Measurements from ENCODE around the gene CERK. TPM values are rescaled to one million over a fixed set of nuclear protein-coding genes. Genes with fewer than 3 reads are reported as not detected.
"Not testable (repeated sequence)": the region's sequence is repeated elsewhere in the genome, so short reads cannot be mapped to it uniquely, and the experiment has no call there.

Gene CERK
- polyA plus RNA-seq, 3 donors, result 48.6 to 51.4 (median 50.7) TPM

DNA sequence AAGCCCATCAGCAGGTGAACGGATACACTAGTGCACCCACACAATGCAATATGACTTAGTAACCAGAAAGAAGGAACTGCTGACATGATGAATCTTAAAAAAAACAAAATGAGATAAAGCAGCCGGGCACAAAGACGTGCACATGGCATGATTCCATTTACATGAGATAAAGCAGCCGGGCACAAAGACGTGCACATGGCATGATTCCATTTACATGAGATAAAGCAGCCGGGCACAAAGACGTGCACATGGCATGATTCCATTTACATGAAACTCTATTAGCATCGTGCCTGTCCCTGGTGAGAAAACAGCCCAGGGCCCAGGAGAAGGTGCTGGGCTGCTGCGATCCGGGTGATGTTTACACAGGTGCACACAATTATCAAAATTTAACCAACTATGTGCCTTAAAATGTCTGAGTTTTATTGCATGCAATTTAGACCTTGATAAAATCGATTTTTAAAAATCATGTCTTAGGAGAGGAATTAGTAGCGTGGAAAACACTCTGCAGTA is 3.8 kb downstream of the CERK start:
- DNase-seq (ENCODE audit: low read depth in 3 of 3, low spot score in 2 of 3), result not testable (repeated sequence)

DNA sequence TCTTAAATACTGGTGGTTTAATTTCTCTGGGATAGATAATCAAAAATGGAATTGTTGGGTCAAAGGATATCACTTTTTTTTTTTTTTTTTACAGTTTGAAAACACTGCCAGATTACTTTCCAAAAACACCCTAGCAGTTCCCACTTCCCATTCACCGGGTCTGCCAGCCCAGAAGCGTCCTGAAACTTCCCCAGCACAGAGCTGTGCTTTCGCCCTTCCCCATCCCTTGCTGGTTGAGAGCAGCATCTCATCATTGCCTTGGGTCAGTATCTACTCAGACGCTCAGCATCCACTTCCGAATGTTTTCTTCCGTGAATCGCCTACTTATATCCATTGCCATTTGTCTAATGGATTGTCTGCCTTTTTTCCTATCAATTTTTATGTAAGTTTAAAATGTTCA is 5.5 kb downstream of the CERK start:
- DNase-seq (ENCODE audit: low read depth in 3 of 3, low spot score in 2 of 3), result no peak

DNA sequence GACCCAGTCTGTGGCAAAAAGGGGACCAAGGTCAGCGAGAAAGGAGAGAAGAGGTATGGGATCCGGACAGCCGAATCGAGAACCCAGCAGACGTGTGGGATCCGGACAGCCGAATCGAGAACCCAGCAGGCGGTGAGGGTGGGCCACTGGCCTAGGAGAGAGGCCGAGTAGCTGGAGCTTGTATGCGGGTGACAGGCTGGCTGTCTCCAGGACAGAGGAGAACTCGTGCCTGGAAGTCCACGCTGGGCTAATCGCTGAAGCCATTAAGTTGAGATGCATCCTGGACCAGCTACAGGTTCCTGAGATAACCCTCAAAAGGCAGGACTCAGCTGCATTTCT is 6.0 kb downstream of the CERK start:
- no peak for DNase-seq (ENCODE audit: low read depth in 3 of 3, low spot score in 2 of 3)

DNA sequence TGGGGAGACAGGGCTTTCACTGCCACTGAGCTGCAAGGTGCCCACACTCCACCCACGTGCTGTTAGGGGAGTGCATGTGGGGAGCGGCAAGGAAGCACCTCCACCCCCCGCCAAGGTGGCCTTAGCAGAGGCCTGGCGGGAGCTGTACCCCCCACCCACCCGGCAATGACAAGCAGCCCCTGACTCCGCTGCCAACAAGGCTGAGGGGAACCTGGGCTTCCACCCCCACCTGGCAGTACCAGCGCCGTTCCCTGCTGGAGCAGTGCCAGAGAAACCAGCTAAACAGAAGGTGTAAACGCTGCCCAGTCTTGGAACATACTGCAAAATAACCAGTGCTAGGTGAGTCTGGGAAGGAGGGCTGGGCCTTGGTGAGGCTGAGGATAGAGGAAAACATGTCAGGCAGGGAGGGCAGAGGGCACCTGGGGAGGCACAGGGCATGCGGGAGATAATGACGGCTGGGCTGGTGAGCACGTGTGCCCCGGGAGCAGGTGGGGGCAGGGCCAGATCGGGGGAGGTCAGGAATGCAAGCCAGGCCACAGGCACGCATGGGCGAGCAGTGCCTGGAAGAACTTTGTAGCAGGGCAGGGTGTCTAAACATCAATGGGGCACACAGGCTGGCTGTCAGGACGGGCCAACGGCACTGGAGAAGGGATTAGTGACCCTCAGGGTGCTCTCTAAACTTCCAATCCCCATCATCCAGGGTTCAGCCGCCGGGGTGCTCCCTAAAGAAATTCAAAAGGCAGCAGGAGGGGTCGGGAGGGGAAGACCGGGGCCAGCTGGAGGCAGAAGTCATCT is 6.6 kb downstream of the CERK start:
- DNase-seq (ENCODE audit: low read depth in 3 of 3, low spot score in 2 of 3), result no peak

DNA sequence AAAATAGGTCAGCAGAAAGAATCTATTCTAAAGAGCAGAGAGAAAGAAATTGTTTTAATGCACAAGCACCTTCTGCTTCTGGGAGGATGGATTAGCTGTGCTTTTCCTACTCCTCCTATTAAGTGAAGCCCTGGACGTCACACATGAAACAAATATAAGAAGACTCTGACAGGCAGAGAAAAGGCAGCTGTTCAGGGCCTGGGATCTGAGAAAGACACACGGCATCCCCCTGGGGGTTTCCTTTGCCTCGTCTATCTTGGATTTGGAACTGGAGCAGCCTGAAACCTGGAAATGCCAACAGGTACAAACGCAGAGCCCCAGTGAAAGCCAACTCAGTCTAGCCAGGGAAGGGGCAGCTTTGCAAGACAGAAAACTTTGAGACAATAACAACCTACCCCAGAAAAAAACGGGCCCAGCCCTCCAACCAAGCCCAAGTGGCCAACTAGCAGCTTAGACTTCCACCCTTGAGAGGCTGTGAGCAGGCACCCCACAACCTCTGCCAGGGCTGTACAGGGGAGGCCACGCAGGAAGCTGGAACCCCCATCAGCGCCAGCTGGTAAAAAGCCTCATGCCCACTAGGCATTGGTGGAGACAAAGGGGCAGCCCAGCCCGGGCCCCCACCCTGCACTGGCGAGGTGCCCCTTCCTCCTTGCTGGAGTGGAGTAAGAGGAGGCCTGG is 7.3 kb downstream of the CERK start:
- DNase-seq (ENCODE audit: low read depth in 3 of 3, low spot score in 2 of 3), result no peak

DNA sequence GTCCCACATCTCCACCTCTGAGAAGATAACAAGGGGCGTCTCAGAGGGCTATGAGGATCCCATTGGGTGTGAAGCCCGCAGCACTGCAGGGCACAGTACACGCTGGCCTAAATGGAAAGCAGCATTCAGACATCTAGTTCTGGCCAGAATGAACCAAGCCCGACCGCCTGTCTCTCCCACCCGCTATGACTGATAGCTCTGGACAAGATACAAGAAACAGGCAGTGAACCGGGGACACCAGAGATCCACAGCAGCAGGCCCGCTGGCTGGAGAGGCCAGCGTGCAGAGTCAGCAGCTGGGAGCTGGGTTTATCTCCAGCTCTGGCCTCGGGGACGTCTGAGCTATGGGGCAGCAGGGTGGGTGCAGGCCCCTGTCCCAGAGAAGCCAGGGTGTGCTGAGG is 9.6 kb downstream of the CERK start:
- DNase-seq (ENCODE audit: low read depth in 3 of 3, low spot score in 2 of 3), result no peak

DNA sequence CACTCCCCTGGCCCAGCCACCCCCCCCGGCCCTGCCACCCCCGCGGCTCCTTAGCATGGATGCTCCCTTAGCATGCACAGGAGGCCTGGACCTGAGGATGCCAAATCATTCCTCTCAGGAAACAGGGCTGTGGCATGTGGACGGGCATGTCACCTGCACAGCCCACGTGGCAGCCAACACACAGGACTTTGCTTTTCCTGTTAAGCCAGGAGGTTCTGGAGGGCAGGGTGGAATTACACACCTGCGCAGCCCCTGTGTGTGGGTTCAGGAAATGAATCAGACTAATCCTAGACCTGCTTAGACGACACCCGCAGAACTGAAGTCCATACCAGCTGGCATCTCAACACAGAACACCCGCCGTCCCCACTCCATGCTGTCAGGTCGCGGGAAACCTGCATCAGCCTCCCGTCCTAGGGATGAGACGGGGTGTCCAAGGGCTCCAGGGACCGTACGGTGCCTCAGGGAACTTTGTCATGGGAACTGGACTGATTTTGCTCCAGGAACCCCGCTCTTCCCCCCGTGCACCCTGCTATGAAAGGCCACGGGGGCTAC is 10.2 kb downstream of the CERK start:
- DNase-seq (ENCODE audit: low read depth in 3 of 3, low spot score in 2 of 3), result no peak

DNA sequence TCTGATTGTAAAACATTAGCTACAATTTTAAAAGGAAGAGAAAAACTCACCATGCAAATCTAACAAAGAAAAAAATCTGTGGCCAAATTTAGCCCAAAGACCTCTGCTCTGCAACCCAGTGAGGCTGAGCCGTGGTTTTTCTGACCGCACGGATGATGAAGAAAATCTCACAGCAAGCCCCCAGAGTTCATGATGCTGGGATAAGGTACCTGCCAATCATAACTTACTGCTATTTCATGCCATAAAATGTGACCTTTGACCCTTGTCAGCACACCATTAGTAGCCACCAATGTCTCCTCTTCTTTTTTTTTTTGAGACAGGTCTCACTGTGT is 11.1 kb downstream of the CERK start:
- DNase-seq (ENCODE audit: low read depth in 3 of 3, low spot score in 2 of 3), result no peak

DNA sequence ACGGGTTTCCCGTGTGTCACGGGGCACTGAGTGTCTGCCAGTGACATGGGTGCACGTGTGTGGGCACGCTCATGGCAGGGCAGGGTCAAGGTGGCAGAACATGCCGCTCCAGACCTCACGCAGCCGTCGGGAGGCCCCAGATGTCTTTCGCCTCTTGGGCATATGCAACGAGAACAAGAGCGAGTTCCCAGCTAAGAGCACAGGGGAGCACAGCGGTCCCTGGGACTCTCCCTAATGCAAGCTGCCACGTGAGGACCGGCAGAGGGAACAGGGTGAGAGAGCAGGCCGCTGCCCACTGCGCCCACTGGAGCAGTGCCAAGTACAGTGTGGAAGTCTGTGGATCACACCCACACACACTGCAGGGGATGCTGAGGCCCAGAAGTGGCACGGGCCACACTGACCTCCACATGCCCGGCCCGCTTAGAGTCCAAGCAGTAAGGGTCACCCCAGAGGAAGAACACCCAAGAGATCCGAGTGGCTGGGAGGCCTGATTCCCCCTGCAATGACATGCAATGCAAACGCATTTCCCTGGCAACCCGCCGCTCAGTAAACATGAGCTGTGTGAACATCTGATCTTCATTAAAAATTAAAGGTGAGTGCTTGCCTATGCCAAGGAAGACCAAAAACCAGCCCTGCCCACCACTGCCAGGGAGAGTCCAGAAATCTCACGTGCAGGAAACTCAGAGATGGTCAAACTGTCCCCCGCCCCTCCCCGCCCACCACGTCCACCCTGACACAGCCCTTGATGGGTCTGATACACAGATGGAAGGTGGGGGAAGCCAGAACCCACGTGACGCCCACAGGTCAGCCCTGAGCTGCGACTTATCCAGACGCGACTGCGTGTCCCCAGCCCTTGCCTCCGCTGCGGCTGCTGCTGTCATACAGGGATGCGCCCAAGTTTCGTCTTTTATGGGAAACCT is 11.7 kb downstream of the CERK start:
- DNase-seq (ENCODE audit: low read depth in 3 of 3, low spot score in 2 of 3), result no peak

DNA sequence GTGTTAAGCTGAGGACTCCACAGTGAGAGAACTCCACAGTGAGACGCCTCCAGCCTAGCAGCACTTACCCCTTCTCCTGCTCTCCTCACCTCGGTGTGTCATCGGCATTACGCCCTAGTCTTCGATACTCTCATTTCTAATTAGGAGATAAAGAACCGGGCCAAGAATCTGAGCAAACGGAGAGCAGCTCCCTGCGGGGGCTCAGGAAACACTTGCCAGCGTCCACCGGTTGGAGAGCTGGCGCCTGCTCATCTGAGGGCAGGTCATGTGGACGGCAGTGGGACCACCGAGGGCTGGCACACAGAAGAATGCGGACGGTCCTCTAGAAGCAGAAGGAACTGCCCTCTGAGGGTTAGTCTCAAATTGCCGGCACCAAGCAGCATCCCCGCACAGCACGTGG is 13.0 kb downstream of the CERK start:
- DNase-seq (ENCODE audit: low read depth in 3 of 3, low spot score in 2 of 3), result no peak

DNA sequence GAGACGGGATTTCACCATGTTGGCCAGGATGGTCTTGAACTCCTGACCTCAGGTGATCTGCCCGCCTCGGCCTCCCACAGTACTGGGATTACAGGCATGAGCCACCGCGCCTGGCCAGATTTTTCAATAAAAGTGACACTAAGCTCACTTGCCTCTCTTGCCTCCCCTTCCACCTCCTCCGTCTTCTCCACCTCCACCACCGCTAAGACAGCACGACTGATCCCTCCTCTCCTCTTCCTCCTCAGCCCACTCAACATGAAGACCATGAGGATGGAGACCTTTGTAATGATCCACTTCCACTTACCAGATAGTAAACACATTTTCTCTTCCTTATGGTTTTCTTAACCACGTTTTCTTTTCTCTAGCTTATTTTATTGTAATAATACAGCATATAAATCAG is 14.2 kb downstream of the CERK start:
- no peak for DNase-seq (ENCODE audit: low read depth in 3 of 3, low spot score in 2 of 3)

DNA sequence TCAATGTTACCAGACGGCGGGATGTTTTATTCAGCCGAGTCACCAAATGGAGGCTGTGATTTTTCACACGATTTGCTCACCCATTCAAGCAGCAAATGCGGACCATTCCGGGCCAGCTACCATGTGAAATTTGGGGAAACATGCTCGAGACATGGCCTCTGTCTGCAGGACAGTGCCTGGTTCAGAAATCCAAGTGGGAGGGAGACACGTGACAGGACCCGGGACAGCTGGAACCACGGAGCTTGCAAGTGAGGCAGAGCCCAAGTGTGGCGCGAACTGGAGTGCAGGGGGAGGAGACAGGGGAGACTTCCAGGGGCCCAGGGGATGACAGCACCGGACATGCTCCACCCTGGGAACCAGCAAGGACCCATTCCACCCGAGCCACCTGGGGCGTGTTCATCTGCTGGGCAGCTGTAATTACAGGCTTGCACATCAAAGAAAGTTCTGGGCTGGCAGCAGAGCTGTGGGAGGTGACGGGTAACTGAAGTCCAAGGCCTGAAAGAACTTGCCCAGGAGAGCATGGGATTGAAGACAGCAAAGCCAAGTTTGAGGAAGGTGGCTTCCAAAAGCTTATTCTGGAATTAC is 16.5 kb downstream of the CERK start:
- DNase-seq (ENCODE audit: low read depth in 3 of 3, low spot score in 2 of 3), result no peak

DNA sequence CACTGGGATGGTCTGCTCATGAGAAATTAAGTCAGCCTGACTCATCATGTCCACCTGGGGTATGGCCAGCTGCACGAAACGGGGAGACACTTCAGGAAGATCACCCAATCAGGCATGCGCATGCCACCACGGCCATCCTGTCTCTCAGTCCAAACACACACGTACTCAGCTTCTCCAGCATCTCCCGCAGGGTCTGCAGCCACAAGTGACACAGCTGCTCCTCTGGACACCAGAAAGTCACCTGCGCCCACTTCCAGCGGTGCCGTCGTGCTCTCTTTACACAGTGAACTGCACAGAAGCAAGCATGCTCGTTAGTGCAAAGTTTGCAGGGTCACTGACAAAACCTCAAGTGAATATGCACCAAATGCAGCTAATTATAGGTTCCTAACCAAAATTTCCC is 18.1 kb downstream of the CERK start:
- no peak for DNase-seq (ENCODE audit: low read depth in 3 of 3, low spot score in 2 of 3)

DNA sequence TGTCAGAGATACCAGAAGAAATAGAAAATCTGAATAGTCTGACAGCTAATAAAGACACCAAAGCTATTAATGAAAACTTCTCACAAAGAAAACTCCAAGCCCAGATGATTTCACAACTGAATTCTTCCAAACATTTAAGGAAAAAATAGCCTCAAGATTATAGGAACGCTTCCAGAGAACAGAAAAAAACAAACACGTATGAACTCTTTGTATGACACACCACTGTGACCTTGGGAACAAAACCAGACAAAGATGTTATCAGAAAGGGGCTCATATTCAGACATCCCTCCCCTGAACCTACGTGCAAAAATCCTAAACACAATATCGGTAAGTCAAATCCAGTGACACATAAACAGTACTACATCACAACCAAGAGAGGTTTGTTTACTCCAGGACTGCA is 23.5 kb downstream of the CERK start:
- DNase-seq (ENCODE audit: low read depth in 3 of 3, low spot score in 2 of 3), result no peak

DNA sequence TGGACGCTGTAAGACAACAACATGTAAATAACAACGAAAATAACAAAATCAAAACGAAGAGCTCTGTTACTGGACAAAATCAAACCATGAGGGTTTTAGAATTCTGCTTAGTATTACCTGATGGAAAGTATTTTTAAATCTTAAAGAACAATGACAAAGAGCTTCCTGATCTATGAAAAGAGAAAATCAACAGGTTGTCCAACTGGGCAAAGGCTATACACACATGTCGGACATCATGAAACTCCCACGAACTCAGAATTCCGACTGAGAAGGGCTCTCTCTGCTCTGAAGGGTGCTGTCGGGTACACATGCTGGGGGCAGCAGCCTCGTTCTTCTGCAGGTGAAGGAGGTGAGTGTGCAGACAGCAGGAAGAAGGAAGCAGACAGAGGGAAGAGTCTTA is 25.8 kb downstream of the CERK start:
- DNase-seq (ENCODE audit: low read depth in 3 of 3, low spot score in 2 of 3), result no peak

DNA sequence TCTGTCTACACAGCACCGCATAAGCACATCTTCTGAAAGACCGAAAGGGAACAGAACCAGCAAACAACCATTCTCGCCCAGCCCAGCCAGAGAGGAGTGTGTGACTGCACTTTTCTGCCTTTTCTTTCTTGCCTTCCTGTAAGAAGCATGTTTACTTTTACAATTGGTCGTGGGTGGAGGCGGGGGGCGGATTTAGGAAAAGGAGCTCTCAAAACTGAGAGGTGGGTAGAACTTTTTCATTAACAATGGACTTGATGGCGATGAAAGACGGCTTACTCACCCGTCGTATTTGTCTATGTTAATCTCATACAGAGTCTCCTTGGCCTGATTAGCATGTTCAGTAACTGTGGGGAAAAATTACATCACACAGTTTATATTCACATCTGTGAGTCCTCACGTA is 27.2 kb downstream of the CERK start:
- DNase-seq (ENCODE audit: low read depth in 3 of 3, low spot score in 2 of 3), result no peak

DNA sequence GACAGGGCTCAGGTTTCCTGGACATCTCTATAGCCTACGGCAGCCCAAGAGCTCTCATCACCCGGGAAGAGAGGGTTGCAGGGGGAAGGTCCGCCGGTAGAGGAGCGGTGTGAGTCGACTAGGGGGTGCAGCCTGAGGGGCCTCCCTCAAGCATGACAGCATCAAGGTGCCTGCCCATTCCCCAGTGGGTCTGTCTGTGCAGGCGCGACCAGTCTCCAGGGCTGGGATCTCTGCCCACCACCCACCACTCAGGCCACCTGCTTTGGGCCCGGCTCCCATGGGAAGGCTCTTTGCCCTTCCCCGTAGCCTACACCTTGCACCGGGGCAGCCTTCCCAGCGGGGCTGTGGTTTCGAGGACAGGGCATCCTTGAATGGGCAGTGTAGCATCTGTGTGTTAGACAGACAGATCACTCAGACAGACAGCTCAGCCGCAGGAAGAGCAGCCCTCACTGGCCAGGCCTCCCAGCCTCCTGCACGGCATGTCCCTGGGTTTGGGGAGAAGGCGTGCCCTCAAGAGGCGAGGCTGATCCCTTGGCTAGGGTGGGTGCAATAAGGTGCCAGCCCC is 29.2 kb downstream of the CERK start:
- DNase-seq (ENCODE audit: low read depth in 3 of 3, low spot score in 2 of 3), result no peak

DNA sequence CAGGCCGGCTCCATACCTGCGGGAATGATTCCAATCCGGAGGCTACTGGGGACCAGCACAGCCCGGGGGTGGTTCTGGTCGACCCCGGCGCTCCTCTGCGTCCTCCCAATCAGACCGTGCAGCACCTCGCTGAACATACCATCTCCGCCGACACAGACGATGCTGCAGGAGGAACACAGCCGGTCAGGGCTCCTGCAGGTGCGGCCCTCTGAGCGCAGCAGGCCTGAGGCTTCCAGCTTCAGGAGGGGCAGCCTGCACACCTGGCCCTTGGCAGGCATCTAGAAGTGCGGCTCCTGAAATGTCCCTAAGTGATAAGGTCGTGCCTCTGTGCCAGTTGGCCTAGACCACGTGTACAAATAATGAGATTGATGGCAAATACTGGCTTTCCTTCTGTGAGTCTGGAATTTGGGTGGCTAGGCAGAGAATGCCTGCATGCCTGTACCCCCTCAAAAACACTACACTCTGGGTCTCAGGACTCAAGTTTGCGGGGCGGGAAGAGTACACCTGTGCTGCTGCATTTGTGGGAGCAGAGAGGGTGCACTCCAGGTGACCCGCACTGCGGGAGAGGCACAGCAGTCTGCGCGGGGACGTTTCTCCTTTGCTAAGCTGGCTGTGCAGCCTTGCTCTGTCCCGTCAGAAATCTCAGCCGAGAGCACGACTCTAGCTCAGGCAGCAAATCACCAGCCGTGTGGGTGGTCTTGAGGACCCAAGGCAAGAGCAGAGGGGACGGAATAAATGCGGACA is 30.1 kb downstream of the CERK start:
- DNase-seq (ENCODE audit: low read depth in 3 of 3, low spot score in 2 of 3), result no peak

DNA sequence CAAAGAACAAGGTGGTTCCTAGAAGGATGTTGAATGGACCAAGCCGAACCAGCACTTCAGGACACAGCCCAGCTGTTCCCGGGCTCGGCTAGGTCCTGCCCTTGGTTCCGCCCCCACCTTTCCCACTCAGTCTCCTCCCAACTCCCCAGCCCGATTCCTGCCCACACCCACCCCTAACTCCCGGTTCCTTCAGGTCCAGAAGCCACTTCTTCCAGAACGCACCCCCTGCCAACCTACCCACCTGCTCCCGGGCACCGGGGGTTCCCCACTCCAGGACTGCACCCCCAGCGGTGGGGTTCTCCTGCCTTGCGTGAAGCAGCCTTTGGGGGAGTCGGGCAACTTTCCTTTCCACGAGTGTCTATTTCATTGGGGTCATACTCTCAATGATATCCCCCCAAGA is 30.7 kb downstream of the CERK start:
- DNase-seq (ENCODE audit: low read depth in 3 of 3, low spot score in 2 of 3), result no peak

DNA sequence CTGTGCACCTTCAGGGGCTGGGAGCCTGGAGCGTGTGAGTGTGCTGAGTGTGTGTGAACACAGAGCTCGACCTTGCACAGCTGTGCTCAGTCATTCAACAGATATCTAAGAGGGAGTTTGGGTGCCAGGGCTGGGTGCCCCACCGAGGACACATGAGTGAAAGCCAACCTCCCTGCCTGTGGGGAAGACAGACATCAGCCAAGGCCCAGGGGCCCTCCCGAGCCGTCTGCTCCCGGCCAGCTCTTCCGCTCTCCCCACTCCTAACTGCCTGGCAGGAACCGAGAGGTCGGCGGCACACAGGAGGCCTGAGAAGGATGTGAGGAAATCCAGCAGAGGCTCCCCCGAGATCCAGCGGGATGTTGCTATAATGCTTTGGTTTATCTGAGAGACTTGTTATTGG is 32.0 kb downstream of the CERK start:
- no peak for DNase-seq (ENCODE audit: low read depth in 3 of 3, low spot score in 2 of 3)
